WTC11 (cell line): ENCODE data around the gene CLCN4. TPM values are rescaled to one million over a fixed set of nuclear protein-coding genes. Genes with fewer than 3 reads are reported as not detected.

Experiments used
- ATAC-seq: fragments of 200-7000 bp; cut with Tn5 transposase; 2 replicates; pipeline ENCODE4 v1.10.0; 2021; ENCODE audit warnings: mild to moderate bottlenecking, moderate library complexity
- CTCF ChIA-PET: fragments of 300-600 bp; sonication (Branson Sonifier 250); formaldehyde crosslinking; loops from one replicate; lab custom pipeline; 2021; ENCODE audit warnings: antibody characterized with exemption; lab: Charles Lee
- POLR2A ChIA-PET: fragments of 350-600 bp; sonication (Branson Sonifier 250); formaldehyde crosslinking; loops from one replicate; lab custom pipeline; 2021; ENCODE audit warnings: antibody characterized with exemption; lab: Charles Lee
- DNase-seq: peaks from one replicate; pipeline ENCODE4 v3.0.0; 2021; ENCODE audit warnings: low spot score
- H3K27ac Mint-ChIP-seq: 2 replicates; pipeline ENCODE4 v1.8.0; 2021; ENCODE audit warnings: mixed read lengths
- H3K27me3 Mint-ChIP-seq: 2 replicates; pipeline ENCODE4 v1.8.0; 2021; ENCODE audit warnings: low read depth, mild to moderate bottlenecking, moderate library complexity, mixed read lengths
- H3K36me3 Mint-ChIP-seq: 2 replicates; pipeline ENCODE4 v1.8.0; 2021; ENCODE audit warnings: mixed read lengths
- H3K4me1 Mint-ChIP-seq: 2 replicates; pipeline ENCODE4 v1.8.0; 2022; ENCODE audit warnings: mixed read lengths
- H3K4me3 Mint-ChIP-seq: 2 replicates; pipeline ENCODE4 v1.8.0; 2021; ENCODE audit warnings: mild to moderate bottlenecking, moderate library complexity, mixed read lengths
- H3K9me3 Mint-ChIP-seq: 2 replicates; pipeline ENCODE4 v1.8.0; 2021; ENCODE audit warnings: mixed read lengths
- CBFB ChIP-seq: sonication (generic); formaldehyde crosslinking; IDR thresholded peaks from 2 replicates; pipeline ENCODE4 v1.8.1; 2022; ENCODE audit warnings: mild to moderate bottlenecking, low read depth, missing genetic modification reagents
- IRF2 ChIP-seq: sonication (generic); formaldehyde crosslinking; IDR thresholded peaks from 2 replicates; pipeline ENCODE4 v1.8.0; 2022; ENCODE audit warnings: low read depth, missing genetic modification reagents, borderline replicate concordance
- JUN ChIP-seq: sonication (generic); formaldehyde crosslinking; IDR thresholded peaks from 2 replicates; pipeline ENCODE4 v1.8.0; 2023; ENCODE audit warnings: mild to moderate bottlenecking, missing genetic modification reagents
- NFE2L1 ChIP-seq: sonication (generic); formaldehyde crosslinking; IDR thresholded peaks from 2 replicates; pipeline ENCODE4 v1.8.1; 2023; ENCODE audit warnings: missing genetic modification reagents
- NR2C2 ChIP-seq: sonication (generic); formaldehyde crosslinking; IDR thresholded peaks from 2 replicates; pipeline ENCODE4 v1.8.0; 2022; ENCODE audit warnings: mild to moderate bottlenecking, missing genetic modification reagents
- RELA ChIP-seq: sonication (generic); formaldehyde crosslinking; IDR thresholded peaks from 2 replicates; pipeline ENCODE4 v1.8.1; 2022; ENCODE audit warnings: missing genetic modification reagents, mild to moderate bottlenecking, borderline replicate concordance
- SMAD3 ChIP-seq: sonication (generic); formaldehyde crosslinking; IDR thresholded peaks from 2 replicates; pipeline ENCODE4 v1.8.0; 2022; ENCODE audit warnings: missing genetic modification reagents, mild to moderate bottlenecking, borderline replicate concordance
- SP1 ChIP-seq: sonication (generic); formaldehyde crosslinking; conservative IDR thresholded peaks from 2 replicates; pipeline ENCODE4 v1.8.1; 2022; ENCODE audit warnings: missing genetic modification reagents
- STAT6 ChIP-seq: sonication (generic); formaldehyde crosslinking; conservative IDR thresholded peaks from 2 replicates; pipeline ENCODE4 v1.8.1; 2023; ENCODE audit warnings: mild to moderate bottlenecking, low read depth, missing genetic modification reagents, moderate library complexity
- ZSCAN18 ChIP-seq: fragments of 250-450 bp; sonication (Bioruptor Pico); IDR thresholded peaks from 2 replicates; pipeline ENCODE4 v2.1.2; 2022; ENCODE audit warnings: mild to moderate bottlenecking, moderate library complexity
- total RNA-seq: library from RNA; stranded (reverse); gene quantifications from 3 replicates; pipeline ENCODE4 v1.2.3, GENCODE V29; 2021
- TF ChIP-seq, protein P1 (sequence below): sonication (generic); formaldehyde crosslinking; IDR thresholded peaks from 2 replicates; pipeline ENCODE4 v1.8.0; 2022; ENCODE audit warnings: missing genetic modification reagents
- TF ChIP-seq, protein P2 (sequence below): sonication (generic); formaldehyde crosslinking; IDR thresholded peaks from 2 replicates; pipeline ENCODE4 v1.8.0; 2022; ENCODE audit warnings: mild to moderate bottlenecking, missing genetic modification reagents

Gene CLCN4
- total RNA-seq, 1 experiment from 2014 or later, result 8.9 TPM

DNA sequence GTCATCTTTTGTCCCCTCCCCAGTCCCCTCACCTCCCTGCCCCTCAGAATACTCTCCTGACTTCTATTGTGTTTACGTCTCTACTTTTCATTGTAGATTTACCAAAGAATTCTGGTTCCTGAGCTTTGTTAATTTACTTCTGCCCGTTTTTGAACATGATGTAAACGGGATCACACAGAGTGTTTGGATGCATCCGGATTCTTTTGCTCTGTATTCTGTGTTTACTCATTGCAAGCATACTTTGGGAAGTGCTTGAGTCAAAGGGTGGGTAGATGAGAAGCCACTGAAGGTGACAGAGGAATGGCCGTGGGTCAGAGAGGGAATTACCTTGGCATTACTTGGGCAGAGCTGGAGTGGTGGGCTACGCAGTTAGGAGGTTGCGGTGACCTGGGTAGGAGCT lies 18.0 kb downstream of the CLCN4 start:
- Mint-ChIP-seq H3K4me3 (no peak overlapping the region), H3K27ac (no peak overlapping the region; the same call in 1 of the 2 replicates), H3K9me3 (no peaks in the 10 kb centered on the region), H3K27me3 (no peaks in the 10 kb centered on the region; the same call in 1 of the 2 replicates)
- no peak for DNase-seq
- ChIA-PET CTCF (no interaction called here), POLR2A (no interaction called here)
- TF ChIP-seq NFE2L1, result no peak
- no peak for TF ChIP-seq NR2C2 (CRISPR knock-in tag)
- TF ChIP-seq, all 79 proteins: peak for 0
- ATAC-seq, result no peak
- peaks cover 35% of the 10 kb centered on the region for H3K4me1 Mint-ChIP-seq
- no peaks in the 10 kb centered on the region for H3K36me3 Mint-ChIP-seq

GRCh38 chrX:10175319-10175871 lies 18.6 kb downstream of the CLCN4 start:
- no peak for DNase-seq
- H3K36me3 Mint-ChIP-seq, result no peaks in the 10 kb centered on the region
- H3K4me3 Mint-ChIP-seq, result no peak overlapping the region
- ATAC-seq, result no peak
- H3K9me3 Mint-ChIP-seq, result no peaks in the 10 kb centered on the region
- H3K27ac Mint-ChIP-seq, result no peak overlapping the region
- TF ChIP-seq NR2C2 (CRISPR knock-in tag) (no peak), SMAD3 (no peak), RELA (CRISPR knock-in tag) (no peak), ZSCAN18 (CRISPR knock-in tag) (no peak), JUN (CRISPR knock-in tag) (no peak), STAT6 (CRISPR knock-in tag) (no peak), IRF2 (CRISPR knock-in tag) (no peak), CBFB (no peak), SP1 (CRISPR knock-in tag) (no peak)
- TF ChIP-seq, protein P1, sequence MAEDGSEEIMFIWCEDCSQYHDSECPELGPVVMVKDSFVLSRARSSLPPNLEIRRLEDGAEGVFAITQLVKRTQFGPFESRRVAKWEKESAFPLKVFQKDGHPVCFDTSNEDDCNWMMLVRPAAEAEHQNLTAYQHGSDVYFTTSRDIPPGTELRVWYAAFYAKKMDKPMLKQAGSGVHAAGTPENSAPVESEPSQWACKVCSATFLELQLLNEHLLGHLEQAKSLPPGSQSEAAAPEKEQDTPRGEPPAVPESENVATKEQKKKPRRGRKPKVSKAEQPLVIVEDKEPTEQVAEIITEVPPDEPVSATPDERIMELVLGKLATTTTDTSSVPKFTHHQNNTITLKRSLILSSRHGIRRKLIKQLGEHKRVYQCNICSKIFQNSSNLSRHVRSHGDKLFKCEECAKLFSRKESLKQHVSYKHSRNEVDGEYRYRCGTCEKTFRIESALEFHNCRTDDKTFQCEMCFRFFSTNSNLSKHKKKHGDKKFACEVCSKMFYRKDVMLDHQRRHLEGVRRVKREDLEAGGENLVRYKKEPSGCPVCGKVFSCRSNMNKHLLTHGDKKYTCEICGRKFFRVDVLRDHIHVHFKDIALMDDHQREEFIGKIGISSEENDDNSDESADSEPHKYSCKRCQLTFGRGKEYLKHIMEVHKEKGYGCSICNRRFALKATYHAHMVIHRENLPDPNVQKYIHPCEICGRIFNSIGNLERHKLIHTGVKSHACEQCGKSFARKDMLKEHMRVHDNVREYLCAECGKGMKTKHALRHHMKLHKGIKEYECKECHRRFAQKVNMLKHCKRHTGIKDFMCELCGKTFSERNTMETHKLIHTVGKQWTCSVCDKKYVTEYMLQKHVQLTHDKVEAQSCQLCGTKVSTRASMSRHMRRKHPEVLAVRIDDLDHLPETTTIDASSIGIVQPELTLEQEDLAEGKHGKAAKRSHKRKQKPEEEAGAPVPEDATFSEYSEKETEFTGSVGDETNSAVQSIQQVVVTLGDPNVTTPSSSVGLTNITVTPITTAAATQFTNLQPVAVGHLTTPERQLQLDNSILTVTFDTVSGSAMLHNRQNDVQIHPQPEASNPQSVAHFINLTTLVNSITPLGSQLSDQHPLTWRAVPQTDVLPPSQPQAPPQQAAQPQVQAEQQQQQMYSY (CRISPR knock-in tag), result no peak
- TF ChIP-seq, protein P2, sequence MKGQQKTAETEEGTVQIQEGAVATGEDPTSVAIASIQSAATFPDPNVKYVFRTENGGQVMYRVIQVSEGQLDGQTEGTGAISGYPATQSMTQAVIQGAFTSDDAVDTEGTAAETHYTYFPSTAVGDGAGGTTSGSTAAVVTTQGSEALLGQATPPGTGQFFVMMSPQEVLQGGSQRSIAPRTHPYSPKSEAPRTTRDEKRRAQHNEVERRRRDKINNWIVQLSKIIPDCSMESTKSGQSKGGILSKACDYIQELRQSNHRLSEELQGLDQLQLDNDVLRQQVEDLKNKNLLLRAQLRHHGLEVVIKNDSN (CRISPR knock-in tag), result no peak
- POLR2A ChIA-PET, result no interaction called here
- CTCF ChIA-PET, result no interaction called here
- H3K4me1 Mint-ChIP-seq, result peaks cover 35% of the 10 kb centered on the region
- no peaks in the 10 kb centered on the region; the same call in 1 of the 2 replicates for H3K27me3 Mint-ChIP-seq
